KG1 (cell line): ENCODE measurements around the gene CAST.

Experiments used
- DNase-seq: peaks from one replicate; lab custom pipeline; 2025; lab: John Stamatoyannopoulos, UW

The CAST gene

GRCh38 chr5:96818125-96818788, 156.1 kb downstream of the CAST start:
- DNase-seq = no peak

GRCh38 chr5:96819806-96820205, 157.6 kb downstream of the CAST start:
- no peak for DNase-seq

GRCh38 chr5:96821260-96821916, 159.2 kb downstream of the CAST start:
- no peak for DNase-seq

GRCh38 chr5:96822686-96823459, 160.7 kb downstream of the CAST start:
- no peak for DNase-seq

- no peak for DNase-seq
Measured at GRCh38 chr5:96823900-96824380, 161.8 kb downstream of the CAST start.
